ENCODE measurements around the gene NCKAP5. TPM values are rescaled to one million over a fixed set of nuclear protein-coding genes. Genes with fewer than 3 reads are reported as not detected.

Gene NCKAP5
- total and polyA plus RNA-seq, 9 of the 15 experiments (the other 6 are each of a cell fraction or from before 2014, with no cell fraction given) = not detected

- TF ChIP-seq, protein P1, sequence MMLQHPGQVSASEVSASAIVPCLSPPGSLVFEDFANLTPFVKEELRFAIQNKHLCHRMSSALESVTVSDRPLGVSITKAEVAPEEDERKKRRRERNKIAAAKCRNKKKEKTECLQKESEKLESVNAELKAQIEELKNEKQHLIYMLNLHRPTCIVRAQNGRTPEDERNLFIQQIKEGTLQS (IDR thresholded peaks at IDR 0.05) = no peak
- TF ChIP-seq, protein P1 (CRISPR knock-in tag; conservative IDR thresholded peaks at IDR 0.05) = no peak
- TF ChIP-seq MAX (CRISPR knock-in tag; IDR thresholded peaks at IDR 0.05) (no peak), ZNF24 (IDR thresholded peaks at IDR 0.05) (no peak), SOX6 (IDR thresholded peaks at IDR 0.05) (no peak), COPS2 (conservative IDR thresholded peaks at IDR 0.05) (no peak)
Measured at GRCh38 chr2:133453032-133453431, 115.2 kb downstream of the NCKAP5 start (continued).

GRCh38 chr2:133452583-133452982, 115.7 kb downstream of the NCKAP5 start:
- no peak for DNase-seq (ENCODE audit: extremely low read depth in 1 of 4, low spot score in 3 of 4)
- no peak overlapping the region for H3K27ac ChIP-seq (ENCODE audit: extremely low read depth, low read depth, low read length)
- intact Hi-C loops (cut with micrococcal nuclease) = no loop called here

More at GRCh38 chr2:133452583-133452982, 115.7 kb downstream of the NCKAP5 start:
- no peaks in the 10 kb centered on the region for H4K20me1 ChIP-seq (replicated peaks; ENCODE audit: control insufficient read depth, insufficient read depth, low read length)
- ChIA-PET CTCF (ENCODE audit: low intra/inter-chr PET ratio) (no interaction called here), POLR2A (no interaction called here)
- no peaks in the 10 kb centered on the region for H3K4me1 ChIP-seq (replicated peaks in 1 of 2; ENCODE audit: control insufficient read depth in 2 of 2, insufficient read depth in 2 of 2, low read length in 2 of 2)
- no peaks in the 10 kb centered on the region for H3K27me3 ChIP-seq (ENCODE audit: control insufficient read depth in 2 of 2, insufficient read depth in 2 of 2, low read length in 2 of 2)
- H2AFZ ChIP-seq (ENCODE audit: low read depth, low read length) = no peak overlapping the region
- H3K4me3 ChIP-seq = no peak overlapping the region
- in situ Hi-C loops (cut with MboI) = no loop called here
- no peak for ATAC-seq
- H3K36me3 ChIP-seq (ENCODE audit: control insufficient read depth, insufficient read depth, low read length) = no peaks in the 10 kb centered on the region
- no peaks in the 10 kb centered on the region for H3K9me3 ChIP-seq (replicated peaks; ENCODE audit: control insufficient read depth, insufficient read depth, low read depth, low read length)
- TF ChIP-seq CBX1 (IDR thresholded peaks at IDR 0.05; ENCODE audit: low read depth) = no peak
- no peak for TF ChIP-seq ZBTB12 (CRISPR knock-in tag; IDR thresholded peaks at IDR 0.05)
- TF ChIP-seq ZNF263 (CRISPR knock-in tag; IDR thresholded peaks at IDR 0.05; ENCODE audit: borderline replicate concordance) = no peak
- TF ChIP-seq EZH2 (IDR thresholded peaks at IDR 0.05; ENCODE audit: borderline replicate concordance, low read depth, low read length) = no peak
- TF ChIP-seq JUN (IDR thresholded peaks at IDR 0.05; ENCODE audit: borderline replicate concordance, low read depth, low read length) = no peak
- no peak for TF ChIP-seq JUN (CRISPR knock-in tag; IDR thresholded peaks at IDR 0.05; ENCODE audit: borderline replicate concordance)
- no peak for TF ChIP-seq ZNF57 (CRISPR knock-in tag; IDR thresholded peaks at IDR 0.05)
- no peak for TF ChIP-seq SMARCA5 (IDR thresholded peaks at IDR 0.05)
- no peak for TF ChIP-seq SMAD1 (IDR thresholded peaks at IDR 0.05; ENCODE audit: low read depth, low read length, partially characterized antibody)
- TF ChIP-seq ZNF174 (CRISPR knock-in tag; IDR thresholded peaks at IDR 0.05) = no peak
- no peak for TF ChIP-seq RNF2 (IDR thresholded peaks at IDR 0.05)
- TF ChIP-seq ZNF740 (CRISPR knock-in tag; IDR thresholded peaks at IDR 0.05) = no peak
- TF ChIP-seq ZNF740 (tag; IDR thresholded peaks at IDR 0.05) = no peak
- TF ChIP-seq MYNN (IDR thresholded peaks at IDR 0.05) = no peak
- no peak for TF ChIP-seq MYNN (CRISPR knock-in tag; IDR thresholded peaks at IDR 0.05)
- no peaks in the 10 kb centered on the region for H3K9me1 ChIP-seq (ENCODE audit: control insufficient read depth, insufficient read depth, low read length)
- no peaks in the 10 kb centered on the region for H3K79me2 ChIP-seq (ENCODE audit: control insufficient read depth, insufficient read depth, low read length)
- no TSS peak for BruUV-seq (replicated peaks)
- H3K9ac ChIP-seq (ENCODE audit: insufficient read depth in 1 of 2, low read depth in 2 of 2, low read length in 2 of 2) = no peak overlapping the region
- FAIRE-seq = no peak
- H3K4me2 ChIP-seq (ENCODE audit: insufficient read depth, low read length) = no peak overlapping the region
- WGBS (ENCODE audit: insufficient coverage, low coverage, missing lambda C conversion rate) = 0% methylated on average over 2 of the region's 2 CpGs

Measured in K562 (cell line).